Erythroblast (primary cell): Measurements from ENCODE around the gene MACROD2.

Experiments used
- GATA1 ChIP-seq: IDR thresholded peaks from 2 replicates; pipeline ENCODE4 v1.6.1; 2011; ENCODE audit warnings: low read depth, mild to moderate bottlenecking, control low read depth, low read length, moderate library complexity
- POLR2A ChIP-seq: IDR thresholded peaks from 2 replicates; pipeline ENCODE4 v1.6.1; 2011; ENCODE audit warnings: mild to moderate bottlenecking, low read length

DNA sequence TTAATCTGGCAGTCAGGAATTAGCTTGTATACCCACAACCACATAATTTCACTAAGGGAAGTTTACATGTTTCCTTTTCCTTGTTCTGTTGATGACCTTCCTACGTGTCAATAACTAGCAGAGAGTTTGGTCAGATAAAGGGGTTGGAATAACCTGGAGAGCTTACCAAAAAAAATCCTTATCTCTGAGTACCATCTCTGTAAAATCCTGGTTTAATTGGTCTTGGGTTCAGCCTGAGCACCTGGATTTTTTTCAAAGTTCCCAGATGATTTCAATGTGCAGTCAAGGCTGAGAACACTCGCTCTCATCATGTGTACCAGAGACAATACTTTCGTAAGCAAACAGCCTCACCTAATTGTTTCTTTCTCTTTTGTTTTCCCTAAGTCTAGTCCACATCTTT lies 825.9 kb downstream of the MACROD2 start:
- TF ChIP-seq POLR2A (no peak), GATA1 (no peak)
